ENCODE measurements around the gene NUDT21.

NUDT21 gene

GRCh38 chr16:56460101-56460500, 9.0 kb upstream of the NUDT21 start:
- no peak for DNase-seq

DNA sequence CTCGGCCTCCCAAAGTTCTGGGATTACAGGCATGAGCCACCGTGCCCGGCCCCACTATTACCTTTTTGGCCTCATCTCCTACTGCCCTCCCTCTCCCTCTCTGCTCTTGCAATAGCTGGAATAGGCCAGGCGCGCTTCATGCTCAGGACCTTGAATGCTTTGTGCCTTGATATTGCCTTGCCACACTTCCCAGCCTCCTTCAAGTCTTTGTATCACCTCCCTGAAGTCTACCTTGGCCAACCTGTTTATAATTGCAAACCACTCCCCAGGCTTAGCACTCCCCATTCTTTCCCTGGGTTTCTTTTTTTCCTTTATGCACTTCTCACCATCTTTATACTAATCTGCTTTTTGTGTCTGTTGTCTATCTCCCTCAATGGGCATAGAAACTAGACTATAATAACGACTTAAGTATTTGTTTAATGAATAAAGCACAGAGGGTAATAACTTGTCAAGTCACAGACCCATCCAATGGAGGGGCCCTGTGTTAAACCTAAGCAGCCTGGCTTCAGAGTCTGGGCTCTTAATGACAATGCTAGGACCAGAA, 6.9 kb upstream of the NUDT21 start:
- DNase-seq, result no peak

DNA sequence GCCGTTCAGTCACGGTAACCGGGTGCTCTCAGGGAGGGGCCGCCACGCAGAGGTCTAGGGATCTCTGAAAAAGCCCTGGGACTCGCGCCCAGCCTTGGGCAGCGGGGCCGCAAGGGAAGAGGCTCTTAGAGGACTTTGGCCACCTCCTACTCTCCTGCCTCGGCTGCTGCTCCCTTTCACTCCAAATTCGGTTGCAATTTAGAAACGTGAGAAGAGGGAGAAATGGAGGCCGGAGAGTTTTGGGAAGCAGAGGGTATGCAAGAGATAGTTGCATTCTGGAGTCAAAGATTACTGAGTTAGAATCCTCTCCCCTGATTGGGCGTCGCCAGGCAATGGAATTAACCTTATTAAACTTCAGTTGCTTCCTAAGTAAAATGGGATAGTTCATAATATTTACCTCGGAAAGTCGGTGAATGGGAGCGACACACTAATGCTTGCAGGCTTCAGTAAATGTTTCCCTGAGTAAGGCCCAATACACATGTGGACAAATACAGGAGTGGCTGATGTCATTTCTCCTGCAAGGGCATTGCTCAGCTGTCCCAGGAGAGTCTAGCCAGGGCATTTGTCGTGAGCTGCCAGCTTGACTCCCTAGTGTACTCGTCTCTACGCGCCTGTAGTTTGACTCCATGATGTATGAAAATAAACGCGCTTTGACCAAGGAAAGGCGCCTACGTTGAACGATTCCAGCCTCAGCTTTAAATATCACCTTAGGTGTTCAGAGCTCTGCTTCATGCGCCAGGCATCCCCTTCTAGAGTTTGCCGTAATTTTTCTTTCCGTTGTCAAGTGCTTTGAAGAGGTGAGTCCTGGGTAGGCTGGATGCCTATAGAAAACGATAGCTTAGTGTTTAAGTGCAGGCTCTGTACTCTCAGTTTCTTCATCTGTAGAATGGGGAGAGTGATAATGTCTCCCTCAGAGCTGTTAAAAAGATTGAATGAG, 889 bp upstream of the NUDT21 start:
- DNase-seq, result no peak

GRCh38 chr16:56450275-56450985, 702 bp downstream of the NUDT21 start:
- DNase-seq, result no peak

- no peak for DNase-seq
Observed at GRCh38 chr16:56448005-56448404, 3.1 kb downstream of the NUDT21 start.

- no peak for DNase-seq
Observed at GRCh38 chr16:56447286-56447685, 3.8 kb downstream of the NUDT21 start.

DNA sequence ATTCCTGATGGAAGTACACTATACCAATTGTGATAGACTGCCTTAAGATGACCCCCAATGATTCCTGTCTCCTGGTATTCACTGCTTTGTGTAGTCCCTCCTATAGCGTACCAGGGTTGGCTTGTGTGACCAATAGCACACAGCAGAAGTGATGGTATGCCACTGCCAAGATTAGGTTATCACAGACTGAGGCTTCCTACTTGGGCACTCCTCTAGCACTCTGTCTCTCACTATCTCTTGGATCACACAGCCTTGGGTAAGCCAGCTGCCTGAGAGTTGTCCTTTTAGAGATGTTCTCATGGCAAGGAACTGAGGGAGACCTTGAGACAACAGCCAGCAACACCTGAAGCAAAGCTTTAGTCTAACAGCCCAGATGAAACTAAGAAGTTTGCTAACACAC, 13.1 kb downstream of the NUDT21 start:
- no peak for DNase-seq

DNA sequence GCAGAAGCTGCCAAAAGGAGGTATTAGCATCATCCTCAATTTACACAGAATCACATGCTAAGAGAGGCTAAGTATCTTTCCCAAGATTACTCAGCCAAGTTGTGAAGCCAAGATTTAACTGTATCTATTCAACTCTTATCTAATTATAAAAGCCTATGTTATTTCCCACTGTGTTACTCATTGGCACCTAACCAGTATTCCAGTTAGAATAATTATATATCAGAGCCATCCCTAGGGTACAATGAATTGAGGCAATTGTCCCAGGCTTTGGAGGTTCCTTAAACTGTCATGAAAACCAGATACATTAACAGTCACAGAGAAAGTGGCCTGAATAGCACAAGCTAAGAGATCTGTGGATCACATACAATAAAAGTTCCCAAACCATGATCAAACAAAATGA, 14.9 kb downstream of the NUDT21 start:
- no peak for DNase-seq

DNA sequence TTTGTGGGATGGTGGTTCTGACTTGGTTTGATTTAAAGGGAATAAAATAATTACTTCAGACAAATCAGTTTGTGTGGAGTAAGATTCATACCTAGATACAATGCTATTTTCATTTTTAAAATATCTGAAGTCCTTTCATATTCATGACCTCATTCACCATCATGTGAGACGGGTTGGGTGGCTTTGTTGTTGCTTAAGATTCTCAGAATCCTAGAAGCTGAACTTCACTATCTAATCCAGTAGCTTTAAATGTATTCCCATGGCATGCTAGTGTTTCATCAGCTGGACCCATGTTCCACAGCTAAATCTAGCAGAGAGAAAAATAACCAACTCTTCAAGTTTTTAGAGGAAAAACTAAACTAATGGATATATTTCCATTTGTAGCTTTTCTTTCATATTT, 23.0 kb downstream of the NUDT21 start:
- DNase-seq, result no peak

GRCh38 chr16:56426585-56426984, 24.5 kb downstream of the NUDT21 start:
- no peak for DNase-seq

DNA sequence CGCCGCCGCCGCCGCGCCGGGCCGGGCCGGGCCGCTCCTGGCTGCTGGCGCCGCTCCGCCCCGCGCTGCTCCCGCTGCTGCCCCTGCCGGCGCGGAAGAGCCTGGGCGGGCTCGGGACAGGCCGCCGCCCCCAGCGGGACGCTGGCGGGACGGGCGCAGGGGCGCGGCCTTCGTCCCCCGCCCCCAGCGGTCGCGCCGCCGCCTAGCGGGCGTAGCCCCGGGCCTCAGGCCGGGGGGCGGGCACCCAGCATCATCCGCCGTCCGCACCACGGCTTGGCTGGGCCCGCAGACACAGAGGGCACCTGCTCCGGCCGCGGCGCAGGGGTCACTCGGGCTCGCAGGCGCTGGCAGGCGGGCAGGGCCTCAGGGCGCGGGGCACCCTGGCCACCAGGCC, 25.7 kb downstream of the NUDT21 start, which contains the start of gene AMFR:
Gene AMFR (minus strand): TSS at position 107 of the 394 bp plus-strand sequence. CDS start 218 bp downstream, outside the sequence.
- no peak for DNase-seq

DNA sequence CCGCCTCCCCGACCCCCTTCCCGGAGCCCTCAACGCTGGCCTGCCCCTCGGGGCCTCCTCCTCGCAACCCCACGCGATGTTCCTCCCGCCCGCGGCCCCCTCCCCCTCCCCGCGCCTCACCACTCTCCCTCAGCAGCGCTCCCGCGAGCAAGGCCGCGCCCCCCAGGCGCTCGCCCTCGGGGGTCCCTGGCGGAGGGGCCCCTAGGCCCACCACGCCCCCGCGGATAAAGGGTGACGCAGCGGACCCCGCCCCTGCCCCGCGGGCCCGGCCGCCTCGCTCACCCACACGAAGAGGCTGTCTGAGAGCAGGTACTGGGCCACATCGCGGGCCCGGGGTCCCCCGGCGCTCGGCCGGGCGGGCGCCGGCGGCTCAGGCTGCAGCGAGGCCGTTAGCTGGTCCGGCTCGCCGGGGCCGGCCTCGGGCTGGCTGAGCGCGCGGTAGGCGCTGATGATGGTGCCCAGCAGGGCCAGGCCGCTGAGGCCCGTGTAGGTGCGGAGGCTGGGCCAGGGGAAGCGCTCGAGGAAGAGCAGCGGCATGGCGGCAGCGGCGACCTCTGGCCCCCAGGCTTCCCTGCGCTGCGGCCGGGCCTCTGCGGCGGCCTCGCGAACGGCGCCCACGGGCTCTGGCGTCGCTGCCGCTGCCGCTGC, 26.2 kb downstream of the NUDT21 start:
- no peak for DNase-seq

- no peak for DNase-seq
Observed at GRCh38 chr16:56424404-56424764, 26.7 kb downstream of the NUDT21 start.

GRCh38 chr16:56423584-56424403, 27.3 kb downstream of the NUDT21 start:
- DNase-seq, result no peak

- DNase-seq, result no peak
Observed at GRCh38 chr16:56422896-56423441, 28.2 kb downstream of the NUDT21 start.

DNA sequence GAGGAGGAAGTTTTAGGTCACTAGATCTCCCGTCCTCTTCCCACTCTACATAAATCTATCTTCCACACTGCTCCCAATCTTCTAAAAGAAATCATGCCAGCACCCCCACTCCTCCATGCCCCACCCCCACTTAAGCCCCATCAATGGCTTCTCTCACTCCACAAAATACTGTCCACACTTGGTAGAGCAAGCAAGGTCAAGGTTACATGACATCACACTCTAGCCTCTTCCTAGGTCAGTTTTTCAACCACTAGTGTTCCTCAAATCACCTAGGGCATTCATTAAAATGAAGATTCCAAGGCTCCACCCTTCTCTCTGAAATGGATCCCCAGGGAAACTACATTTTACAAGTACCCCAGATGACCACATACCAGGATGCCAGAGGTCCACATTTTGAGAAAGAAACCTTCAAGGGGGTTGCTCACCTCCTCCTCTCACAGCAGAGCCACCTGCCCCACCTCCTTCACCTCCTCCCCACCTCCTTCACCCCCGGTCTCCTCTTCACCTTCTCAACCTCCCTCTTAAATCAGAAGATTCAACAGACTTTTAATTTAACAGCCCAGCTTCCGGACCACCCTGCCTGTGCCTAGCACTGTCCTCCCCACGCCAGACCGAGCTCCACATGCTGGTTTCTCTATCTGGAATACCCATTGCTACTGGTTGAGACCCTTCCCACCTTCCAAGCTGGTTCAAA, 29.0 kb downstream of the NUDT21 start:
- no peak for DNase-seq

DNA sequence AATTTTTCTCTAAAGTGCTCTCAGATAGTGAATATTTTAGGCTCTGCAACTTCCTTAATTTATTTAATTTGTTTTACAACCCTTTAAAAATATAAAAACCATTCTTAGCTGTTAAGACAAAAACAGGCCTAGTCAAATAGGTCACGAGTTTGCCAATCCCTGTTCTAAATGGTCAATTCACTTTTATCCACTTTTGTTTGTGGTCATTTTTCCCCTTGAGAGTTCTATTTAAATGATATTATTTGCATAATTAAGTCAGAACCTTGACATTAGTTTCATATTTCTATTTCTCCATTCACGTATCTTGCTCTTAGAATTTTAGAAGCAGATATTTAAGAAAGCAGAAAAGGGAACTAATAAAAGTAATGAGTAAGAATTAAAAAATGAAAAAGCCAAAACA, 29.8 kb downstream of the NUDT21 start:
- no peak for DNase-seq

- no peak for DNase-seq
Observed at GRCh38 chr16:56420613-56421012, 30.5 kb downstream of the NUDT21 start.

DNA sequence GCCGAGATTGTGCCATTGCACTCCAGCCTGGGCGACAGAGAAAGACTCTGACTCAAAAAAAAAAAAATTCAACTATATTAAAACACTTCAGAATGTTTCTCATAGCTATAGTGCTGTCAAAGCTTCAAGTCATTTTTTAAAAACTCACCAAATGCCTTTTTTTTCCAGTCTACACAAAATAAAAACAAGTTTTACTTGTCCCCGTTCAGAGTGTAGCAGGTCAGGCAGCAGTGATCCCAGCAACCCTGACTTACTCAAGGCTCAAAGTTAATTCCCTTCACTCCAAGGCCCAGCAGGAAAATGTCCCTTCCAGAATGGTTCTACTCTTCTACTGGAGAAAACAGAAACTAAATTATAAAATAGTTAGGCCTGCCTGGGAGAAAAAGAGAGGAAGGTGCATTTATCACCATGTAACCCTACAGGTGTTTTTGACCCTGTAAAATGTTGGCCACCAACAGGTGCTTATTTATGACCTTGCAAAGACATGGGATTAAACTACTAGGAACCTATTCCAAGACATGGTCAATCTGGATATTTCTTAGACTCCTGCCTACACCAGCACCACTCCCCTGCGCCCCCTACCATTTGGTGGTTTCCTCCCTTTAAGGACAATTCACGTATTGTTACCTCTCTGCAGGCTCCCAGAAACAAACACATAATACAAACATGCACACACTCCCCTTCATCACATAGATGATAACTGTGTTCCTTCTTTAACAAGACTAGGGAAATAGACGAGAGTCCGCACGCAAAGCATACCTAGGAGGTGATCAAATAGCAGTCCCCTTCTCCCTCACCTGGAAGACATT, 31.2 kb downstream of the NUDT21 start:
- no peak for DNase-seq

- DNase-seq, result no peak
Observed at GRCh38 chr16:56417138-56417537, 34.0 kb downstream of the NUDT21 start.

- no peak for DNase-seq
Observed at GRCh38 chr16:56415875-56416274, 35.3 kb downstream of the NUDT21 start.
